ENCODE measurements around the gene TMEM95.

Gene TMEM95

DNA sequence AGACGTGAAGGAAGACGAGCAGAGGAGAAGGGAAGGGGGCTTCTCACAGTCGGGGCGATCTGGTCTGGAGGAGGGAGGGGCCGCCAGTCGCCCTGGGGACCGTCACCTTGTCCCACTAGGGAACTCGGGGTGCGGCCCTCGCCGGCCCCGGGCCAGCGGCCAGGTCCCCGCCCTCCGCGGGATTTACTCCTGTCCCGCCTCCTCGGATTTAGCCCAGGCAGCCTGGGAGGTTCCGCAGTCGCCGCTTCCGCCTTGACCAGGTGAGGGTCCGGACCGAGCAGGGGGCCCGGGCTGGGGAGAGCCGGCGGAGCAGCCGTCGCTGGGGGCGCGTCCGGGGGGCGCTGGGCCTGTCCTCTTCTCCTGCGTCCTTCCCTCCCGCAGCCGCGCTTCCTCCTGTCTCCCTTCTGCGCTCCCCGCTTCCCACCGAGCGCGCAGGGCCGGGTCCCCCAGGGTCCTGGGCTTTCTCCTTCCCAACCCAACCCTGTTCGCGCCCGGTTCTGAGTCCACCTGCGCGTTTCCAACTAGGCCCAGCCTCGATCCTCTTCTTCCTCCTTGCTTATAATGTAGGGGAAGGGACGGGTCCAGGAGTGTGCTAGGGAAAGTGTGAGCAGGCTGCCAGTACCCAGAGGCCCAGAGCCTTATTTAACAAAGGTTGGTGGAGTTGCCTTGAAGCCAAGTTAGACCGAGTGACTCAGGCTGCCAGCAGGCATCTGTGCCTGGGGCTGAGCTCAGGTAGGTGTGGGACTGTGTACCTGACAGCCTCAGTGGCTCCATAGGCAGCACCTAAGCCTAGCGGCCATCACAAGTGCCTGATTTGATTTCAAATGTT lies 26.1 kb downstream of the TMEM95 start, which contains the start of gene TNK1:
Gene TNK1 (plus strand): TSS at position 235 of the 829 bp plus-strand sequence. CDS start 1,838 bp downstream, outside the sequence.
- DNase-seq = no peak

- no peak for DNase-seq
These were observed 27.9 kb downstream of the TMEM95 start for GRCh38 chr17:7382901-7383300.

- DNase-seq = no peak
These were observed 28.4 kb downstream of the TMEM95 start for GRCh38 chr17:7383371-7383741.

DNA sequence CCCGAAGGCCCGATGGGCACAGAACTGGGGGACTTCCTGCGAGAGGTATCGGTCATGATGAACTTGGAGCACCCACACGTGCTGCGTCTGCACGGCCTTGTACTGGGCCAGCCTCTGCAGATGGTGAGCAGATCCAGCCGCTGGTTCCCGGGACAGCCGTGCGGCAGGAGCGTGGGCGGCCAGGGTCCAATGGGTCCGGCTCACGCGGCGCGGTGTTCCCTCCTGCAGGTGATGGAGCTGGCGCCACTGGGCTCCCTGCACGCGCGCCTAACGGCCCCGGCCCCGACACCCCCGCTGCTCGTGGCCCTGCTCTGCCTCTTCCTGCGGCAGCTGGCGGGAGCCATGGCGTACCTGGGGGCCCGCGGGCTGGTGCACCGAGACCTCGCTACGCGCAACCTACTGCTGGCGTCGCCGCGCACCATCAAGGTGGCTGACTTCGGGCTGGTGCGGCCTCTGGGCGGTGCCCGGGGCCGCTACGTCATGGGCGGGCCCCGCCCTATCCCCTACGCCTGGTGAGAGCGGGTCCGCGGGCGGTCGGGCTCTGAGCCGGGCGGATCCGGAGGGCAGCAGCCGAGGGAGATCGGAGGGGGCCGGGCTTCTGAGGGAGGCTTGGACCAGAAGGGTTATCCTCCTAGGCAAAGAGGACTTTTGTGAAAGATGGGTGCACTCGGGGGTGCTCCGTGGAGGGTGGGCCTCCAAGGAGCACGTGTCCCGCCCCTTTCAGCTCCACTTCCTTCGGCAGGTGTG lies 29.0 kb downstream of the TMEM95 start:
- no peak for DNase-seq

DNA sequence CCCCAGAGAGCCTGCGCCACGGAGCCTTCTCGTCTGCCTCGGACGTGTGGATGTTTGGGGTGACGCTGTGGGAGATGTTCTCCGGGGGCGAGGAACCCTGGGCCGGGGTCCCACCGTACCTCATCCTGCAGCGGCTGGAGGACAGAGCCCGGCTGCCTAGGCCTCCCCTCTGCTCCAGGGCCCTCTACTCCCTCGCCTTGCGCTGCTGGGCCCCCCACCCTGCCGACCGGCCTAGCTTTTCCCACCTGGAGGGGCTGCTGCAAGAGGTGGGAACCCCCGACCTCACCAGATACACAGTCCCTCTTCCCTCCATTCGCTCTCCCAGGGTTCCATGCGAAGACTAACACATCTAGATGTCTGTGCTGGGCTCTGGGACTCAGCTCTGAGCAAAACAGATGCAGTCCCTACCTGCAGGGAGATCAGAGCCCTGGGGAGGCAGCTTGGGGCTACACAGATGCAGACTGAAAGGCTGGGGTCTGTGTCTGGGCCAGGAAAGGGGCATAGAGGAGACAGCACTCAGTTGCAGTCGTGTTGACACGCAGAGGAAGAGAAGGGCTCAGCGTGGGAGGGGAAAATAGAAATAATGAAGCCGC lies 29.6 kb downstream of the TMEM95 start:
- DNase-seq = no peak

DNA sequence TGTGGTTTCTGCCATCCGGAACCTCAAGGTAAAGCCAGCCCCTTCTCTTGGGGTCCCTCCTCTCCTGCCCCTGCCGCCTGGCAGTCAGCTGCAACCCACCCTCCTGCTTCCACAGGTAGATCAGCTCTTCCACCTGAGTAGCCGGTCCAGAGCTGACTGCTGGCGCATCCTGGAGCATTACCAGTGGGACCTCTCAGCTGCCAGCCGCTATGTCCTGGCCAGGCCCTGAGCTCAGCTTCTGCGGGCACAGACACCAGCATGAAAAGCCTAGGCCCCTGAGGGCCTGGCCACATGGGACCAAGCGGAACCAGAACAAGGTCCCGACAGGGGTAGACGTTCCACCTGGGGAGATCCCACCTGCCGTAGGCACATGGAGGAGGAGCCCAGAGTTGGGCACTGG lies 33.9 kb downstream of the TMEM95 start:
- DNase-seq = no peak

DNA sequence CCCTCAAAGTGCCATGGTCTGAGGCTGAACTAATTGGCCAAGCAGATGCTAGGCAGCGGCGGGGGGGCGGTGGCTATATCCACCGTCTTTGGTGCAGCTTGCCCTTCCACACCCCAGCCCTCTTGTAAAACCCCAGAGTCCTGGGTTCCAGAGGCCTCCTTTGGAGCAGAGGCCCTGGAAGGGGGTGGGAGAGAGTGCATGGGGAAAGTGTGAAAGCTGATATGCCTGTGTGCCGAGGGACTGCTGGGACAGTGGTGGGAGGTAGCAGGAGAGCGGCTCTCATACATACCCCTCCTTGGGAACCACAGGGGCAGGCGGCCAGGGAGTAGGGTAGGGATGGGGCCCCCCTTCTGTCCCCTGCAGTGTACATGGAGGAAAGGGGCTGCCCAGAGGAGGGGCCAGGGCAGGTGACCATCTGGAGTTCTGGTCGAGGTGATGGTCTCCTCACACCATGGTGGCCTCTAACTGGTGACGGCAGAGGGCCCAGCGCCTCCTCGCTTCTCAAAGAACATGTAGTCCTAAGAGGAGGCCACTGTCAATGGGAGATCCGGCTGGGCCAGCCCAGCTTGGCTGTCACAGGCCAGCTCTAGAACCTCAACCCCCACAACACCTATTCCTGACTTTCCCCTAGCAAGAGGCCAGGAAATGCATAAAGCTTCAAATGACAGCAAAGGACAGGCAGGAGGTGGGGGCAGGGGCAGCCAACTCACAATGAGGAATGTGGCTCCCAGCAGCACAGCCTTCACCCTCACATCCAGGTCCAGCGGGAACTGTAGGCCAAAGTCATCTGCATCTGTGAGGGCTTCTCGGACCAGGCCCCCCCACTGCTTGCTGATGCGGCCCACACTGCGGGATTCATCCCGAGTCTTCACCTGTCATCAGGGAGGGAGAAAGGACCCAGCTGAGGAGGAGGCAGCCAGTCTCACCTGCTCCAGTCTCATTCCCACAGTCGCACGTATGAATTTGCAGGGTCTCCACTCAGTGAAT lies 35.3 kb downstream of the TMEM95 start:
- DNase-seq = no peak

- DNase-seq = no peak
These were observed 36.4 kb downstream of the TMEM95 start for GRCh38 chr17:7391307-7391706.

GRCh38 chr17:7392696-7393612 lies 38.0 kb downstream of the TMEM95 start:
- DNase-seq = no peak

- DNase-seq = no peak
These were observed 38.9 kb downstream of the TMEM95 start for GRCh38 chr17:7393613-7394451.

GRCh38 chr17:7394452-7395191 lies 39.7 kb downstream of the TMEM95 start, which contains the start of gene PLSCR3:
Gene PLSCR3 (minus strand): TSS chr17:7394525. CDS start chr17:7394110, 415 bp downstream.
- DNase-seq = peak; percentile 54

DNA sequence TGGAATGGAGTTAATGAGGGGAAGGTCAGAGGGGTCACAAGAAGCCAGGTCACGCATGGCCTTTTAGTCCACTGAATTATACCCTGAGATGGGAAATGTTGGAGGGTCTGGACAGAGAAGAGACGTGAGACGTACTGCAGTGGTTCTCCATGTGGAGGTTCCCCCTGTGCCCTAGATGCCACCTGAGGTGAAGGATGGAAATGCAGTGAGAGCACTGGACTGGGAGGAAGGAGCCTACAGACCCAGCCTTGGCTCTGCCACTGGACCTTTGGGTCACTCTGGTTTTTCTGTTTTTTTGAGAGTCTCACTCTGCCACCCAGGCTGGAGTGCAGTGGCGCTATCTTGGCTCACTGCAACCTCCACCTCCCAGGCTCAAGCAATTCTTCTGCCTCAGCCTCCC lies 41.2 kb downstream of the TMEM95 start:
- no peak for DNase-seq

GRCh38 chr17:7398612-7399011 lies 43.7 kb downstream of the TMEM95 start:
- no peak for DNase-seq

GRCh38 chr17:7403043-7403726 lies 48.2 kb downstream of the TMEM95 start:
- no peak for DNase-seq

GRCh38 chr17:7403727-7403976 lies 48.7 kb downstream of the TMEM95 start:
- no peak for DNase-seq

DNA sequence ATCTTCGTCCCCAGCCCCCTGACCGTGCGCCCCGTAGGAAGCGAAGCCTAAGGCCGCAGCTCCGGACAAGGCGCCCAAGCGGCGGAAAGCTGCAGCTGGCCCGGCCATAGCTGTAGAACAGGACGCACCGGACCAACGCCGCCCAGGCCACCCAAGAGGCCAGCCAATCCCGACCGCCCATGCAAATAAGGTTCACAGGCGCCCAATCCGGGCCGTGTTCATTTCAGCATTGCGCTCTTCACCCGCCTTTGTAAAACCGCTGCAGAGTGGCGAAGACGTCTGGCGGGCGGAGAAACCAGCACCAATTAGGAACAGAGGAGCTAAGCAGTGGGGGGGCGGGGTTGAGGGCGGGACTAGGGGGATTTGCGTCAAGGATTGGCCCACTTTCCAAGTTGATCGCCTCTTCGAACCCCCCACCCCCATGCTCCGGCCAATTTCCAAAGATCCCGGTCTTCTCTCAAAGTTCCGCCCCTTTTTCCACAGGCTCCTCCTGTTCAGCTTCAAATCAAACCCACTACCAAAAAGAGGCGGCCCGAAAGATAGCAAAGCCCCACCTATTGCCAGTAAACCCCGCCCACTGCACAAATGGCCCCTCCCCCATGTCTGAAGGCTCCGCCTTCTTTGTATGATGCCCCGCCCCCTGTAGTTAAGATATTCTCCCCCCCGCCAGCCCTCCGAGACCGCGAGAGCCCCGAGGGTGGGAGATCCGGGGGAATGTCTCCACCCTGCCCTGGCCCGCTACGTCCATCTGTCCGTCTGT lies 49.2 kb downstream of the TMEM95 start, which contains the start of gene TMEM256:
Gene TMEM256 (minus strand): TSS at position 121 of the 760 bp plus-strand sequence. CDS start 13 bp downstream, at position 108.
- DNase-seq = no peak

- DNase-seq = no peak
These were observed 49.9 kb downstream of the TMEM95 start for GRCh38 chr17:7404737-7405349.
